Heart left ventricle (tissue), 16 donors: ENCODE data around the gene RNF207. TPM values are rescaled to one million over a fixed set of nuclear protein-coding genes. Genes with fewer than 3 reads are reported as not detected.
A peak's percentile ranks its signal among the peaks of the same experiment; 100 is the strongest.

Source experiments
- ATAC-seq, 4 donors: fragments of 200-7000 bp; cut with Tn5 transposase; one replicate each; pipeline ENCODE4 v1.9.1; 2020 to 2022; ENCODE audit warnings: moderate library complexity in 4 of 4, mild to moderate bottlenecking in 3 of 4, moderate number of reproducible peaks in 1 of 4
- DNase-seq, 5 donors: peaks; one replicate each; pipeline ENCODE4 v3.0.0-alpha.2; 2020
- H3K27ac ChIP-seq, 12 donors: fragments of 200-600 bp; sonication (generic) in 4 of 12; one replicate each; pipeline versions ENCODE4 v1.5.0 to v1.8.0; 2016 to 2022; ENCODE audit warnings: mild to moderate bottlenecking in 2 of 12
- H3K27me3 ChIP-seq, 9 donors: fragments of 200-600 bp; sonication (generic) in 2 of 9; one replicate each; pipeline versions ENCODE4 v1.5.1 to v1.8.0; 2016 to 2022; ENCODE audit warnings: mild to moderate bottlenecking in 3 of 9
- H3K36me3 ChIP-seq, 9 donors: fragments of 200-600 bp; sonication (generic) in 2 of 9; one replicate each; pipeline versions ENCODE4 v1.5.0 to v1.8.0; 2018 to 2022; ENCODE audit warnings: mild to moderate bottlenecking in 2 of 9
- H3K4me1 ChIP-seq, 12 donors: fragments of 200-600 bp; sonication (generic) in 4 of 12; one replicate each; pipeline versions ENCODE4 v1.5.0 to v1.8.0; 2016 to 2022; ENCODE audit warnings: mild to moderate bottlenecking in 3 of 12
- H3K4me3 ChIP-seq, 12 donors: fragments of 200-600 bp; sonication (generic) in 4 of 12; one replicate each; pipeline versions ENCODE4 v1.5.0 to v1.8.0; 2017 to 2022; ENCODE audit warnings: mild to moderate bottlenecking in 9 of 12, moderate library complexity in 4 of 12
- H3K9me3 ChIP-seq, 12 donors: fragments of 200-600 bp; sonication (generic) in 4 of 12; one replicate each; pipeline versions ENCODE4 v1.5.0 to v1.8.0; 2016 to 2022; ENCODE audit warnings: mild to moderate bottlenecking in 1 of 12
- CTCF ChIP-seq, 12 donors: fragments of 200-600 bp; sonication (generic) in 4 of 12; IDR thresholded peaks; one replicate each; pipeline versions ENCODE4 v1.5.0 to v1.8.0; 2018 to 2022; ENCODE audit warnings: antibody characterized with exemption in 12 of 12, mild to moderate bottlenecking in 5 of 12
- POLR2A ChIP-seq, 2 donors: fragments of 450-650 bp; IDR thresholded peaks; one replicate each; pipeline ENCODE4 v1.6.1; 2017; ENCODE audit warnings: antibody characterized with exemption in 2 of 2, mild to moderate bottlenecking in 2 of 2, moderate library complexity in 2 of 2
- WGBS, 4 donors: extraction: QIAGEN DNeasy Blood & Tissue Kit in 2 of 4; methylation state at CpG; one replicate each; pipeline versions ENCODE4 v1.1.5 to v1.1.7; 2013 to 2018; 5-methylcytosine and 5-hydroxymethylcytosine counted together
- intact Hi-C, 10 donors: fragments of 100-400 bp; cut with DNase I; formaldehyde crosslinking; loops; one replicate each; pipeline versions ENCODE4 v1.11.1 to v1.14.2; 2022
- polyA plus RNA-seq, 2 donors: library from polyadenylated mRNA; stranded (reverse); fragments of 200-250 nt; gene quantifications; one replicate each; pipeline ENCODE4 v1.2.3, GENCODE V29; 2013
- total RNA-seq, 9 donors: library from RNA; depleted of rRNA in 2 of 9; stranded (reverse); fragments of >200 nt in 2 of 9; fragmentation: NEBNext Ultra II Directional in 3 of 9; extraction: Animal tissue kit (Norgen Biotek cat#: 25700) in 3 of 9; gene quantifications; one replicate each; pipeline versions ENCODE4 v1.1.0 to v1.2.4, GENCODE V29; 2016 to 2023
- donor health status: ischemic (EF 13 %, LVEDD 7.1; RV severe dilation, severe dysfunction).
- donor health status: healthy with polysubstance abuse.
- donor health status: DM: no; HTN: yes; CAD: no.
- donor health status: DM: no; HTN: no; CAD: no.
- donor health status: ischemic (EF 25% LVEDD 6.9; RV normal size, moderate dysfunction).
- donor health status: ischemic (EF 25% LVEDD 5.7; RV mildly dilated, moderate dysfunction).
- donor health status: healthy.
- donor health status: DM: yes; HTN: yes; CAD: no.
- donor health status: ischemic (EF 35%, LVEDD 5.7; RV mildly dilated, moderate dysfunction).
- donor health status: nonischemic (EF 11% LVEDD 7.7; RV severe dilation, severe dysfunction).
- donor health status: DM: yes; HTN: yes; CAD: no.
- donor health status: PGD.
- donor health status: ischemic (EF 29% LVEDD 5.4; RV normal size, mild dysfunction).
- donor health status: nonischemic (EF 23%, LVEDD 6.1; RV moderate dilation, normal function).

The RNF207 gene
- total and polyA plus RNA-seq, 11 donors, result 10.6 to 126 (median 58.2) TPM

DNA sequence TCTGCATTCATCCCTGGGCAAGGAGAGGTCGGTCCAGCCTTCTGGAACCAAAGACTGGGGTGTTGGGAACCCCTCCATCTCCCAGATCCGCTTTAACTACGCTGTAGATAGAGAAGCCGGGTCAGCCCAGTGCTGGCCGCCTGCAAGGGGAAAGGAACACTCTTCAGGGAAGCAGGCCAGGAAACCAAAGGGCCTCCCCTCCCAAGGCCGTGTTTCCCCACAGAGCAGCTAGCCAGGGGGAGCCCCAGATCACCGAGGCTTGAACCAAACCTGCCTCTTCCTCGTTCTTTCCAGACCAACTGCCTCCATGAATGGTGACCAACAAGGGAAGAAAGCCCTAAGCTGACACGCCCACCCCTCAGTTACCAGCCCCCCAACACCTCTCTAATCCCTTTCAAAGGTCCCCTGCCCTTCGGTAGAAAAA, 24.6 kb upstream of the RNF207 start:
- WGBS, 4 donors, result 17 to 40% (median 22%) methylated on average over 9 to 10 of the region's 10 CpGs

GRCh38 chr1:6183520-6183989, 22.4 kb upstream of the RNF207 start:
- TF ChIP-seq CTCF (IDR thresholded peaks at IDR 0.05) (no peak), POLR2A (IDR thresholded peaks at IDR 0.05) (no peak)
- DNase-seq, result no peak
- Histone ChIP-seq H3K27me3 (peaks cover 4 to 27% (median 11%) of the 10 kb centered on the region in 9 donors), H3K4me1 (peaks cover 5 to 26% (median 13%) of the 10 kb centered on the region in 12 donors), H3K36me3 (peaks cover 0 to 38% (median 30%) of the 10 kb centered on the region in 9 donors), H3K9me3 (no peaks in the 10 kb centered on the region), H3K27ac (no peak overlapping the region), H3K4me3 (no peak overlapping the region)
- intact Hi-C loops, result loop anchor here in 3 of 10 donors (5.0 kb wide), 2 partner anchors 126 to 131 kb away; no protein-coding TSS in a partner anchor
- ATAC-seq, result no peak
- 48 to 55% (median 53%) methylated on average over 6 of the region's 6 CpGs for WGBS, 4 donors

More for the DNA sequence above, 24.6 kb upstream of the RNF207 start:
- no peak for DNase-seq
- intact Hi-C loops, result loop anchor here in 3 of 10 donors (5.0 kb wide), 2 partner anchors 124 to 129 kb away; no protein-coding TSS in a partner anchor
- peaks cover 15 to 49% (median 32%) of the 10 kb centered on the region in 9 donors for H3K27me3 ChIP-seq
- peaks cover 5 to 30% (median 14%) of the 10 kb centered on the region in 12 donors for H3K4me1 ChIP-seq
- H3K36me3 ChIP-seq, result peaks cover 0 to 18% (median 11%) of the 10 kb centered on the region in 9 donors
- TF ChIP-seq CTCF (IDR thresholded peaks at IDR 0.05) (peak in 1 of 12 donors; percentile 7), POLR2A (IDR thresholded peaks at IDR 0.05) (no peak)
- no peak overlapping the region for H3K27ac ChIP-seq
- no peaks in the 10 kb centered on the region for H3K9me3 ChIP-seq
- no peak overlapping the region for H3K4me3 ChIP-seq
- peak in 2 of 4 donors; percentile 12 to 15 for ATAC-seq

DNA sequence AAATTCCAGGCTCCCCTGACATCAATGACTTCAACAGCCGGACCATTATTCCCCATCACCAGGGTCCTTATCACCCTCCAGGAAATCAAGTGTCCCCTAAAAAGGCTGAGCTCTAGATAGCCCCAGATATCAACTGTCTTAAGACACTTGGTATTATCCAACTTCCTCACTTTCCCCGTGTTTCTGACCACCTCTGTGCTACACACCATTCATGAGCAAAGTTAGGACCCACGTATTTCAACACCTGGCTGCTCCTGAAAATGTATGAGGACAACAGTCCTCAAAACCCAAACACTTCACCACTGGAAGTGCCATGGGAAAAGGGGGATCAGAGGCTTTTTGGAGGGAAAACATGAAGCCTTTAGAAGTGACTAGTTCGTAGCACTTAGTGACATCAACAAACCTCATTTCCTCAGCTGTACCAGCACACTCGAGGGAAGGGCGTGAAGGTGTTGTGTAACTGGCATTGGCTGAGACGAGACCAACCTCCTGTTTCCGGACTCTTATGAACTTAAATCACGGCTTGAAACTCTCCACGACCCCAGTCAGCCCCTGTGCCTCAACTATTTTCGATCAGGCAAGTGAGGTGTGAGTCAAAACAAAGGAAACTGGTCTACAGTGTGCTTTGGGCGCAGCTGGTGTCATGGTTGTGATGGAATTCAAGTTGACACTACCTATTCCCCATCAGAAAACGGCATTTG, 21.7 kb upstream of the RNF207 start:
- no peak for TF ChIP-seq CTCF (IDR thresholded peaks at IDR 0.05)
- TF ChIP-seq POLR2A (IDR thresholded peaks at IDR 0.05), result no peak
- no peak for DNase-seq
- H3K36me3 ChIP-seq, result peaks cover 0 to 45% (median 37%) of the 10 kb centered on the region in 9 donors
- intact Hi-C loops, result loop anchor here in 3 of 10 donors (5.0 kb wide), 2 partner anchors 127 to 132 kb away; no protein-coding TSS in a partner anchor
- H3K4me3 ChIP-seq, result no peak overlapping the region
- no peak overlapping the region for H3K27ac ChIP-seq
- H3K9me3 ChIP-seq, result no peaks in the 10 kb centered on the region
- peaks cover 1 to 19% (median 7%) of the 10 kb centered on the region in 12 donors for H3K4me1 ChIP-seq
- WGBS, 4 donors, result 77 to 83% (median 79%) methylated on average over 13 of the region's 13 CpGs
- peaks cover under 1 to 20% (median 4%) of the 10 kb centered on the region in 9 donors for H3K27me3 ChIP-seq
- ATAC-seq, result no peak

- Histone ChIP-seq H3K36me3 (peaks cover 0 to 54% (median 46%) of the 10 kb centered on the region in 9 donors), H3K27me3 (peaks cover 0 to 13% (median 1%) of the 10 kb centered on the region in 9 donors), H3K27ac (no peak overlapping the region), H3K4me3 (no peak overlapping the region), H3K9me3 (no peaks in the 10 kb centered on the region), H3K4me1 (peaks cover 0 to 12% (median 6%) of the 10 kb centered on the region in 12 donors)
- 74 to 79% (median 76%) methylated on average over 3 of the region's 3 CpGs for WGBS, 4 donors
- ATAC-seq, result no peak
- no peak for DNase-seq
- TF ChIP-seq POLR2A (IDR thresholded peaks at IDR 0.05) (no peak), CTCF (IDR thresholded peaks at IDR 0.05) (no peak)
- intact Hi-C loops, result loop anchor here in 1 of 10 donors (5.0 kb wide), 1 partner anchor 133 kb away; no protein-coding TSS in a partner anchor
These were observed 20.8 kb upstream of the RNF207 start for GRCh38 chr1:6185151-6185550.
